ENCODE results near the gene SLC4A8. TPM values are rescaled to one million over a fixed set of nuclear protein-coding genes. Genes with fewer than 3 reads are reported as not detected.
A peak's percentile ranks its signal among the peaks of the same experiment; 100 is the strongest.

SLC4A8 gene
- total and polyA plus RNA-seq, 9 of the 15 experiments (the other 6 are each of a cell fraction or from before 2014, with no cell fraction given): 0.04 to 1.5 (median 0.12) TPM; not detected in 2

DNA sequence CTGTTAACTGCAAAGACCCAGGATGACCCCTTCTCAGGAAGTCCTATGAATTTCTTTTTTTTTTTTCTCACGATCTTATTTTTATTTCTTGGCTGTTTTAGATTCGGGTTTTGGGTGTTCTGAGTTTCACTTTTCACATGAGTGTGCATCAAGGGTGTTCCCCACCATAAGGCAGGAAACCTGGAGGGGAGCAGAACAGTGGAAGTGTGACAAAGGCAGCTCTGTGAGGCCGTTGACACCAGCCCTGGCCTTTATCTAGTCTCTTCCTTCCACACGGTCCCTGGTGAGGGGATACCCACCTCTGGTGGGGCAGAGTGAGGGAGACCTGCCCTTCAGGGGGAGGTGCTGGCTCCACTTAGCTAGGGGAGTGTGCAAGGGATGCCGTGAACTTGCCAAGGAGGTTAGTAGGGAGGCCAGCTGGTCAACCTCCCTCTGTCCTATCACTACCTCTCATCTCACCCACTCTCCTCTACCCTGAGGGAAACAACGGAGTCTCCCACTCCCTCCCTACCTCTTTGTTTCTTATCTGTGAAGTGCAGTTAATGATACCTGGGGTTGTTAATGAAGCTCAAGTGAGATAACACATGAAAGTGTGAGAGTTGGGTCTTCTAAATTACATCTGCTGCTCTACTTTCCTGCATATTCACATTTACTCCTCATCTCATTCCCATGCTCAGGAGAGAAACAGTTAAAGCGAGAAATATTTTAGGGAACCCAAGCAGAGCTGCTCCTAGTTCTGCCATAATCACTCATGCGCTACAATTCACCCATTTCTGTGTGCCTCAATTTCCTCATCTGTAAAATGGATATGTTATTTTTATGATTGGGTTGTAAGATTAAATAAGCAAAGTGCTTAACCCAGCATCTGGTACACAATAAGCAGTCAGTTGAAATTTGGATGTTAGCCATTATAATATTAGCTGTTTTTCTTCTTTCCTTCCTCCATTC lies 29.1 kb upstream of the SLC4A8 start (continued):
- TF ChIP-seq, protein P1, sequence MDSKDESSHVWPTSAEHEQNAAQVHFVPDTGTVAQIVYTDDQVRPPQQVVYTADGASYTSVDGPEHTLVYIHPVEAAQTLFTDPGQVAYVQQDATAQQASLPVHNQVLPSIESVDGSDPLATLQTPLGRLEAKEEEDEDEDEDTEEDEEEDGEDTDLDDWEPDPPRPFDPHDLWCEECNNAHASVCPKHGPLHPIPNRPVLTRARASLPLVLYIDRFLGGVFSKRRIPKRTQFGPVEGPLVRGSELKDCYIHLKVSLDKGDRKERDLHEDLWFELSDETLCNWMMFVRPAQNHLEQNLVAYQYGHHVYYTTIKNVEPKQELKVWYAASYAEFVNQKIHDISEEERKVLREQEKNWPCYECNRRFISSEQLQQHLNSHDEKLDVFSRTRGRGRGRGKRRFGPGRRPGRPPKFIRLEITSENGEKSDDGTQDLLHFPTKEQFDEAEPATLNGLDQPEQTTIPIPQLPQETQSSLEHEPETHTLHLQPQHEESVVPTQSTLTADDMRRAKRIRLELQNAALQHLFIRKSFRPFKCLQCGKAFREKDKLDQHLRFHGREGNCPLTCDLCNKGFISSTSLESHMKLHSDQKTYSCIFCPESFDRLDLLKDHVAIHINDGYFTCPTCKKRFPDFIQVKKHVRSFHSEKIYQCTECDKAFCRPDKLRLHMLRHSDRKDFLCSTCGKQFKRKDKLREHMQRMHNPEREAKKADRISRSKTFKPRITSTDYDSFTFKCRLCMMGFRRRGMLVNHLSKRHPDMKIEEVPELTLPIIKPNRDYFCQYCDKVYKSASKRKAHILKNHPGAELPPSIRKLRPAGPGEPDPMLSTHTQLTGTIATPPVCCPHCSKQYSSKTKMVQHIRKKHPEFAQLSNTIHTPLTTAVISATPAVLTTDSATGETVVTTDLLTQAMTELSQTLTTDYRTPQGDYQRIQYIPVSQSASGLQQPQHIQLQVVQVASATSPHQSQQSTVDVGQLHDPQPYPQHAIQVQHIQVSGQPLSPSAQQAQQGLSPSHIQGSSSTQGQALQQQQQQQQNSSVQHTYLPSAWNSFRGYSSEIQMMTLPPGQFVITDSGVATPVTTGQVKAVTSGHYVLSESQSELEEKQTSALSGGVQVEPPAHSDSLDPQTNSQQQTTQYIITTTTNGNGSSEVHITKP (IDR thresholded peaks at IDR 0.05; ENCODE audit: partially characterized antibody): peak; percentile 12
- TF ChIP-seq, protein P2, sequence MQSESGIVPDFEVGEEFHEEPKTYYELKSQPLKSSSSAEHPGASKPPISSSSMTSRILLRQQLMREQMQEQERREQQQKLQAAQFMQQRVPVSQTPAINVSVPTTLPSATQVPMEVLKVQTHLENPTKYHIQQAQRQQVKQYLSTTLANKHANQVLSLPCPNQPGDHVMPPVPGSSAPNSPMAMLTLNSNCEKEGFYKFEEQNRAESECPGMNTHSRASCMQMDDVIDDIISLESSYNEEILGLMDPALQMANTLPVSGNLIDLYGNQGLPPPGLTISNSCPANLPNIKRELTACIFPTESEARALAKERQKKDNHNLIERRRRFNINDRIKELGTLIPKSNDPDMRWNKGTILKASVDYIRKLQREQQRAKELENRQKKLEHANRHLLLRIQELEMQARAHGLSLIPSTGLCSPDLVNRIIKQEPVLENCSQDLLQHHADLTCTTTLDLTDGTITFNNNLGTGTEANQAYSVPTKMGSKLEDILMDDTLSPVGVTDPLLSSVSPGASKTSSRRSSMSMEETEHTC (IDR thresholded peaks at IDR 0.05): 0 out of 2 replicates have a peak, but pooled peaks have one; percentile 59
- TF ChIP-seq POLR2G (IDR thresholded peaks at IDR 0.05; ENCODE audit: low read depth, low read length) (no peak), ZNF174 (CRISPR knock-in tag; IDR thresholded peaks at IDR 0.05) (no peak), NR2C2 (CRISPR knock-in tag; IDR thresholded peaks at IDR 0.05) (no peak), NR2C2 (tag; IDR thresholded peaks at IDR 0.05) (peak; percentile 58; the same call in 1 of the 2 replicates), DPF2 (IDR thresholded peaks at IDR 0.05) (peak; percentile 94), NCOA2 (IDR thresholded peaks at IDR 0.05; ENCODE audit: partially characterized antibody in 2 of 2) (no peak), STAT5A (IDR thresholded peaks at IDR 0.05; ENCODE audit: borderline replicate concordance, low read length) (peak; percentile 41; the same call in 1 of the 2 replicates), EGR1 (conservative IDR thresholded peaks at IDR 0.05) (peak; percentile 68), HMGN3 (IDR thresholded peaks at IDR 0.05; ENCODE audit: borderline replicate concordance, extremely low read depth, insufficient read length, low read depth, low read length) (peak; percentile 73), CHD4 (IDR thresholded peaks at IDR 0.05; ENCODE audit: insufficient read depth, insufficient replicate concordance, low read depth, low read length, poor library complexity, severe bottlenecking) (no peak), HDAC1 (IDR thresholded peaks at IDR 0.05) (peak in 1 of 2 experiments; percentile 64; a peak in 2 of 4 replicates), ZNF766 (CRISPR knock-in tag; conservative IDR thresholded peaks at IDR 0.05) (peak; percentile 49; the same call in 1 of the 2 replicates), BHLHE40 (IDR thresholded peaks at IDR 0.05; ENCODE audit: low read length) (peak; percentile 55; the same call in 1 of the 2 replicates), PCBP2 (IDR thresholded peaks at IDR 0.05; ENCODE audit: low read depth, low read length, poor library complexity, severe bottlenecking) (no peak)
- TF ChIP-seq, protein P3, sequence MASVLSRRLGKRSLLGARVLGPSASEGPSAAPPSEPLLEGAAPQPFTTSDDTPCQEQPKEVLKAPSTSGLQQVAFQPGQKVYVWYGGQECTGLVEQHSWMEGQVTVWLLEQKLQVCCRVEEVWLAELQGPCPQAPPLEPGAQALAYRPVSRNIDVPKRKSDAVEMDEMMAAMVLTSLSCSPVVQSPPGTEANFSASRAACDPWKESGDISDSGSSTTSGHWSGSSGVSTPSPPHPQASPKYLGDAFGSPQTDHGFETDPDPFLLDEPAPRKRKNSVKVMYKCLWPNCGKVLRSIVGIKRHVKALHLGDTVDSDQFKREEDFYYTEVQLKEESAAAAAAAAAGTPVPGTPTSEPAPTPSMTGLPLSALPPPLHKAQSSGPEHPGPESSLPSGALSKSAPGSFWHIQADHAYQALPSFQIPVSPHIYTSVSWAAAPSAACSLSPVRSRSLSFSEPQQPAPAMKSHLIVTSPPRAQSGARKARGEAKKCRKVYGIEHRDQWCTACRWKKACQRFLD (CRISPR knock-in tag; IDR thresholded peaks at IDR 0.05): peak; percentile 65; the same call in 1 of the 2 replicates
- TF ChIP-seq, protein P4, sequence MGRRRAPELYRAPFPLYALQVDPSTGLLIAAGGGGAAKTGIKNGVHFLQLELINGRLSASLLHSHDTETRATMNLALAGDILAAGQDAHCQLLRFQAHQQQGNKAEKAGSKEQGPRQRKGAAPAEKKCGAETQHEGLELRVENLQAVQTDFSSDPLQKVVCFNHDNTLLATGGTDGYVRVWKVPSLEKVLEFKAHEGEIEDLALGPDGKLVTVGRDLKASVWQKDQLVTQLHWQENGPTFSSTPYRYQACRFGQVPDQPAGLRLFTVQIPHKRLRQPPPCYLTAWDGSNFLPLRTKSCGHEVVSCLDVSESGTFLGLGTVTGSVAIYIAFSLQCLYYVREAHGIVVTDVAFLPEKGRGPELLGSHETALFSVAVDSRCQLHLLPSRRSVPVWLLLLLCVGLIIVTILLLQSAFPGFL (CRISPR knock-in tag; IDR thresholded peaks at IDR 0.05): no peak

Measured in K562 (cell line).